ENCODE data around the gene PPP2R2C. TPM values are rescaled to one million over a fixed set of nuclear protein-coding genes. Genes with fewer than 3 reads are reported as not detected.
A peak's percentile ranks its signal among the peaks of the same experiment; 100 is the strongest.

Gene PPP2R2C
- polyA plus RNA-seq, 10 donors: 0.24 to 4.2 (median 0.32) TPM

- peak in 2 of 3 donors; percentile 40 to 64 for DNase-seq
These were observed 199.4 kb downstream of the PPP2R2C start for GRCh38 chr4:6272863-6273660.

GRCh38 chr4:6271701-6272465 is 200.5 kb downstream of the PPP2R2C start:
- no peak for DNase-seq

GRCh38 chr4:6271206-6271605 is 201.2 kb downstream of the PPP2R2C start:
- no peak for DNase-seq

GRCh38 chr4:6270636-6271121 is 201.7 kb downstream of the PPP2R2C start:
- no peak for DNase-seq

Other genes with a start within 250 kb of the PPP2R2C start
- gene WFS1, start 202.8 kb downstream of the PPP2R2C start, polyA plus RNA-seq (ENCODE audit: insufficient read length in 10 of 10): 10 to 100 TPM; 16.0 to 25.7 (median 19.7) TPM
- 10 to 100 TPM in 1 of 10 donors, 1 to 10 TPM in 9; 6.0 to 10.7 (median 8.1) TPM for gene MAN2B2, start 102.6 kb upstream of the PPP2R2C start, polyA plus RNA-seq (ENCODE audit: insufficient read length in 10 of 10)
- 100 to 1,000 TPM; 238 to 356 (median 266) TPM for gene MRFAP1, start 168.1 kb upstream of the PPP2R2C start, polyA plus RNA-seq (ENCODE audit: insufficient read length in 10 of 10)
- gene S100P, start 221.3 kb upstream of the PPP2R2C start, polyA plus RNA-seq (ENCODE audit: insufficient read length in 10 of 10): 1 to 10 TPM in 8 of 10 donors, under 1 TPM in 1, not detected in 1; 0.39 to 3.2 (median 1.9) TPM
- gene MRFAP1L1, start 237.3 kb upstream of the PPP2R2C start, polyA plus RNA-seq (ENCODE audit: insufficient read length in 10 of 10): 10 to 100 TPM; 50.5 to 76.3 (median 56.8) TPM
- gene BLOC1S4, start 243.6 kb upstream of the PPP2R2C start, polyA plus RNA-seq (ENCODE audit: insufficient read length in 10 of 10): 10 to 100 TPM in 1 of 10 donors, 1 to 10 TPM in 9; 6.1 to 10.6 (median 8.5) TPM